ENCODE data around the gene ERFE. TPM values are rescaled to one million over a fixed set of nuclear protein-coding genes. Genes with fewer than 3 reads are reported as not detected.

ERFE gene
- total and polyA plus RNA-seq, 12 donors: 0.11 to 1.3 (median 0.64) TPM; not detected in 7

GRCh38 chr2:238202326-238203093, 43.7 kb downstream of the ERFE start:
- no peak for DNase-seq
- peak overlapping the region; percentile 33 to 81 (median 72) for H3K4me3 ChIP-seq
- no peak for TF ChIP-seq CTCF (IDR thresholded peaks at IDR 0.05)
- intact Hi-C loops (cut with DNase I): no loop called here
- H3K27me3 ChIP-seq: no peaks in the 10 kb centered on the region
- ATAC-seq: no peak
- no peaks in the 10 kb centered on the region for H3K9me3 ChIP-seq
- H3K27ac ChIP-seq: peak overlapping the region; percentile 78 to 99 (median 92)
- H3K36me3 ChIP-seq: no peaks in the 10 kb centered on the region
- peaks cover 9 to 46% (median 38%) of the 10 kb centered on the region in 9 donors for H3K4me1 ChIP-seq
- 9 to 11% methylated on average over 27 of the region's 27 CpGs for WGBS, 2 donors

GRCh38 chr2:238203094-238203972, 44.6 kb downstream of the ERFE start, which contains the start of gene ILKAP:
Gene ILKAP (minus strand): TSS chr2:238203695. CDS start chr2:238203553, 142 bp downstream.
- H3K4me3 ChIP-seq: peak within 1 kb of the TSS; percentile 33 to 81 (median 72)
- H3K4me1 ChIP-seq: peaks cover 9 to 46% (median 30%) of the 10 kb centered on the region in 9 donors
- DNase-seq (peak; percentile 87 to 92), ATAC-seq (peak; percentile 98 to 99 (median 98))
- no peaks in the 10 kb centered on the region for H3K9me3 ChIP-seq
- WGBS, 2 donors: 0 to 1% methylated on average over 78 to 126 of the region's 126 CpGs
- intact Hi-C loops (cut with DNase I): no loop called here
- H3K27me3 ChIP-seq: no peaks in the 10 kb centered on the region
- peak within 1 kb of the TSS; percentile 78 to 99 (median 92) for H3K27ac ChIP-seq
- TF ChIP-seq CTCF (IDR thresholded peaks at IDR 0.05): no peak
- no peaks in the 10 kb centered on the region for H3K36me3 ChIP-seq

- no peak for DNase-seq
- intact Hi-C loops (cut with DNase I): no loop called here
- H3K9me3 ChIP-seq: no peaks in the 10 kb centered on the region
- TF ChIP-seq CTCF (IDR thresholded peaks at IDR 0.05): no peak
- no peaks in the 10 kb centered on the region for H3K36me3 ChIP-seq
- peak overlapping the region in 9 of 10 donors; percentile 31 to 81 (median 71) for H3K4me3 ChIP-seq
- H3K27me3 ChIP-seq: no peaks in the 10 kb centered on the region
- peak in 5 of 8 donors; percentile 1 to 33 (median 10) for ATAC-seq
- peak overlapping the region; percentile 9 to 99 (median 92) for H3K27ac ChIP-seq
- 60 to 61% methylated on average over 18 of the region's 18 CpGs for WGBS, 2 donors
- H3K4me1 ChIP-seq: peaks cover 9 to 41% (median 29%) of the 10 kb centered on the region in 9 donors
These were observed 45.4 kb downstream of the ERFE start for GRCh38 chr2:238203973-238204683.

- DNase-seq: no peak
- no peak for ATAC-seq
- intact Hi-C loops (cut with DNase I): no loop called here
- Histone ChIP-seq H3K4me3 (no peak overlapping the region), H3K36me3 (no peaks in the 10 kb centered on the region), H3K27ac (no peak overlapping the region), H3K4me1 (peaks cover under 1 to 15% (median 10%) of the 10 kb centered on the region in 9 donors), H3K9me3 (no peaks in the 10 kb centered on the region), H3K27me3 (no peaks in the 10 kb centered on the region)
- TF ChIP-seq CTCF (IDR thresholded peaks at IDR 0.05): no peak
- 73 to 83% methylated on average over 7 of the region's 7 CpGs for WGBS, 2 donors
These were observed 48.2 kb downstream of the ERFE start for GRCh38 chr2:238207006-238207405.
